ENCODE measurements around the gene USP36. TPM values are rescaled to one million over a fixed set of nuclear protein-coding genes. Genes with fewer than 3 reads are reported as not detected.

The USP36 gene
- total RNA-seq, 1 experiment from 2014 or later = 79.5 TPM

DNA sequence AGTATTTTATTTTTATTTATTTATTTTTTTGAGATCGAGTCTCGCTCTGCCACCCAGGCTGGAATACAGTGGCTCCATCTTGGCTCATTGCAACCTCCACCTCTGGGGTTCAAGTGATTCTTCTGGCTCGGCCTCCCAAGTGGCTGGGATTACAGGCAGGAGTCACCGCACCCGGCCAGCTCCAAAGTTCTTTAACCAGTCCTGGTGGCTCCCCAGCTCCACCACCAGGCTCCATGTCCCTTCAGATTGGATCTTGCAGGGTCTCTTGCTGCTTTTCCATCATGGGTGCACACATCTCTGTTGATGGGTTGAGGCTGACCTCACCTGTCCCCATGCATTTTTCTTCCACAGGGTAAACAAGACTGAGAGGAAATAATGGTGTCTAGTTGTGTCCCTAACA lies 8.4 kb upstream of the USP36 start:
- TF ChIP-seq, protein P1, sequence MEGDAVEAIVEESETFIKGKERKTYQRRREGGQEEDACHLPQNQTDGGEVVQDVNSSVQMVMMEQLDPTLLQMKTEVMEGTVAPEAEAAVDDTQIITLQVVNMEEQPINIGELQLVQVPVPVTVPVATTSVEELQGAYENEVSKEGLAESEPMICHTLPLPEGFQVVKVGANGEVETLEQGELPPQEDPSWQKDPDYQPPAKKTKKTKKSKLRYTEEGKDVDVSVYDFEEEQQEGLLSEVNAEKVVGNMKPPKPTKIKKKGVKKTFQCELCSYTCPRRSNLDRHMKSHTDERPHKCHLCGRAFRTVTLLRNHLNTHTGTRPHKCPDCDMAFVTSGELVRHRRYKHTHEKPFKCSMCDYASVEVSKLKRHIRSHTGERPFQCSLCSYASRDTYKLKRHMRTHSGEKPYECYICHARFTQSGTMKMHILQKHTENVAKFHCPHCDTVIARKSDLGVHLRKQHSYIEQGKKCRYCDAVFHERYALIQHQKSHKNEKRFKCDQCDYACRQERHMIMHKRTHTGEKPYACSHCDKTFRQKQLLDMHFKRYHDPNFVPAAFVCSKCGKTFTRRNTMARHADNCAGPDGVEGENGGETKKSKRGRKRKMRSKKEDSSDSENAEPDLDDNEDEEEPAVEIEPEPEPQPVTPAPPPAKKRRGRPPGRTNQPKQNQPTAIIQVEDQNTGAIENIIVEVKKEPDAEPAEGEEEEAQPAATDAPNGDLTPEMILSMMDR (IDR thresholded peaks at IDR 0.05; ENCODE audit: unreplicated experiment) = no peak
- Mint-ChIP-seq H3K27me3 (ENCODE audit: unreplicated experiment) (no peaks in the 10 kb centered on the region), H3K27ac (ENCODE audit: unreplicated experiment) (no peak overlapping the region), H3K4me3 (ENCODE audit: low read depth, unreplicated experiment) (no peak overlapping the region), H3K36me3 (ENCODE audit: insufficient read depth, unreplicated experiment) (peaks cover 33% of the 10 kb centered on the region), H3K9me3 (ENCODE audit: low read depth, unreplicated experiment) (no peaks in the 10 kb centered on the region), H3K4me1 (ENCODE audit: low read depth, unreplicated experiment) (peaks cover 9% of the 10 kb centered on the region)
- no peak for DNase-seq
- CTCF ChIA-PET = no interaction called here
- intact Hi-C loops (cut with micrococcal nuclease; ENCODE audit: unreplicated experiment) = no loop called here
- BruUV-seq (replicated peaks) = no TSS peak

DNA sequence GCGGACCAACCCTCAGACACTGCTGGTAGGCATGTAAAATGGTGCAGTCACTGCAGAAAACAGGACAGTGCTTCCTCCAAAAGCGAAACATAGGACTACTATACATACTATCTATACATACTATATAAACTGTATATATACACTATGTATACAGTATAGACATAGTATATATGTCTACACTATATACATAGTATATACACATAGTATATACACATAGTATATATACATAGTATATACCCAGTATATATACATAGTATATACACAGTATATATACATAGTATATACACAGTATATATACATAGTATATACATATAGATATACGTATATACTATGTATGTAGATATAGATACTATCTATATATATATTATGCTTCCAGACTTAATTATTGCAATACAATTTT lies 6.4 kb upstream of the USP36 start:
- H3K36me3 Mint-ChIP-seq (ENCODE audit: insufficient read depth, unreplicated experiment) = peaks cover 16% of the 10 kb centered on the region
- CTCF ChIA-PET = no interaction called here

DNA sequence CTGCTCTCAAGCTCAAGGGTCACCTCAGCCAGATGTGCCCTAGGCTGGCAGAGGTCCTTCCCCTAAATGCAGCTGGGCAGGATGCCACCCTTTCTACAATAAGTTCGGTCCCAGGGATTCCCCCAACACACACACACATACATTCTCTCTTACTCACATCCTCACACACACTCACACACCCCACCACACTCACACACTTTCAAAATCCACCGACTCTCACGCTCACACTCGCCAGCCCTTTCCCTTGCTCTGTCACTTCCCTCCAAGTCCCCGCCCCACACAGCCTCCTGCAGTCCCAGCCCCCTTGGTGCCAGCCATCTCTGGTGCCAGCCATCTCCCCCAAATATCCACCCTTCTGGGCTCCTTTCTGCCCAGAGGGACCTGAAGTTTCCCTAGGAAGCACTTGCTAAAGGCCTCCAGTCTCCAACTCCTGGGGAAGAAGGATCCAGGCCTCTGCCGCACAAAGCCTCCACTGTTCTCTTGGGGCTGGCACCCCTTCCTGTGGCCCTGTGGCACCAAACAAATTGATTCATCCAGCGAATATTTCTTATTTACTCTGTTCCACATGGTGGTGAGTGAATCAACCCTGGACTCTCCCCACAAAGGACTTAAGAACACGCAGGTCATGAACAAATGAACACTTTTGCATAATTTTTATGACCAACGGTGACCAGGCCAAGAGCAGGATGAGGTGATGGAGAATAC lies 3.8 kb upstream of the USP36 start:
- Mint-ChIP-seq H3K9me3 (ENCODE audit: low read depth, unreplicated experiment) (no peaks in the 10 kb centered on the region), H3K27ac (ENCODE audit: unreplicated experiment) (peak overlapping the region; percentile 22), H3K27me3 (ENCODE audit: unreplicated experiment) (no peaks in the 10 kb centered on the region), H3K4me3 (ENCODE audit: low read depth, unreplicated experiment) (no peak overlapping the region), H3K36me3 (ENCODE audit: insufficient read depth, unreplicated experiment) (peaks cover 40% of the 10 kb centered on the region), H3K4me1 (ENCODE audit: low read depth, unreplicated experiment) (peaks cover 10% of the 10 kb centered on the region)
- DNase-seq = no peak
- intact Hi-C loops (cut with micrococcal nuclease; ENCODE audit: unreplicated experiment) = no loop called here
- TF ChIP-seq, protein P1 (IDR thresholded peaks at IDR 0.05; ENCODE audit: unreplicated experiment) = no peak
- CTCF ChIA-PET = no interaction called here
- no TSS peak for BruUV-seq (replicated peaks)

More for the DNA sequence above, 6.4 kb upstream of the USP36 start:
- H3K4me3 Mint-ChIP-seq (ENCODE audit: low read depth, unreplicated experiment) = no peak overlapping the region
- H3K27ac Mint-ChIP-seq (ENCODE audit: unreplicated experiment) = no peak overlapping the region
- TF ChIP-seq, protein P1 (IDR thresholded peaks at IDR 0.05; ENCODE audit: unreplicated experiment) = no peak
- BruUV-seq (replicated peaks) = no TSS peak
- H3K27me3 Mint-ChIP-seq (ENCODE audit: unreplicated experiment) = no peaks in the 10 kb centered on the region
- intact Hi-C loops (cut with micrococcal nuclease; ENCODE audit: unreplicated experiment) = no loop called here
- H3K9me3 Mint-ChIP-seq (ENCODE audit: low read depth, unreplicated experiment) = no peaks in the 10 kb centered on the region
- H3K4me1 Mint-ChIP-seq (ENCODE audit: low read depth, unreplicated experiment) = peaks cover 10% of the 10 kb centered on the region
- DNase-seq = no peak

DNA sequence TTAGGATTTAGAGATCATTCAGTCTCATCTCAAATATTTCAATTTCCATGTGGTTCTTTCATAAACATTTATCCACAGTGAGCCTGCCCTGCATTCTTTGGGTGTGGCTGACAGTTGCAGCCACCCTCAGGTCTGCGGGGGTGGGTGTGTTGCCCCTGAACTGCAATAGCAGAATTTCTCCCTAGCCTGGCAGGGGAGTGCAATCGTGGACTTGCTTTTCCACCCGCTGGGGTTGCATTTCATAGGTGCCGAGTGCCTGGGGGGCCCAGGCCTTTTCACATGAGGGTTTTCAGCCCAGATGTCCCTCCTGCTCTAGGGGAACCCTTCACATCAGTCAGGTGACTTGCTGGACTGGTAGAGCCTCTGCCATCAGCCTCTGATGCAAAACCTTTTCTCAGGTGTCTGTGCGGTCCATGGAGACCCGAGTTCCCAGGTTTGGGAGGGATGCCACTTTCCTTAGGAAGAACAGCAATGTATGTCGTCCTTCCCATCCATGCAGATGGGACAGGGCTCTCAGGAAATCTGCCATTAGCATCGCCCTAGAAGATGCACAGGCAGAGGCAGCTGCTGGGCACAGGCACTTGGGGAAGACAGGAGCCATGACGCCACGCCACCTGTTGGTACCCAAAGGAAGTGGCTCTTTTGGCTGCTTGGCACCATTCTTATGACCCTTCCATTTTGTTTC lies 2.4 kb upstream of the USP36 start:
- Mint-ChIP-seq H3K36me3 (ENCODE audit: insufficient read depth, unreplicated experiment) (peaks cover 47% of the 10 kb centered on the region), H3K27ac (ENCODE audit: unreplicated experiment) (no peak overlapping the region), H3K4me3 (ENCODE audit: low read depth, unreplicated experiment) (no peak overlapping the region), H3K4me1 (ENCODE audit: low read depth, unreplicated experiment) (peaks cover 22% of the 10 kb centered on the region), H3K27me3 (ENCODE audit: unreplicated experiment) (no peaks in the 10 kb centered on the region), H3K9me3 (ENCODE audit: low read depth, unreplicated experiment) (no peaks in the 10 kb centered on the region)
- CTCF ChIA-PET = interaction anchor here (0.6 kb wide), 1 partner anchor 184 kb away, joined by 5 read pairs; no protein-coding TSS in a partner anchor
- TF ChIP-seq, protein P1 (IDR thresholded peaks at IDR 0.05; ENCODE audit: unreplicated experiment) = peak; percentile 54
- peak; percentile 40 for DNase-seq
- BruUV-seq (replicated peaks) = no TSS peak
- intact Hi-C loops (cut with micrococcal nuclease; ENCODE audit: unreplicated experiment) = no loop called here

Measured in Calu3 (cell line).